ENCODE measurements around the gene IL1RAPL1.

DNA sequence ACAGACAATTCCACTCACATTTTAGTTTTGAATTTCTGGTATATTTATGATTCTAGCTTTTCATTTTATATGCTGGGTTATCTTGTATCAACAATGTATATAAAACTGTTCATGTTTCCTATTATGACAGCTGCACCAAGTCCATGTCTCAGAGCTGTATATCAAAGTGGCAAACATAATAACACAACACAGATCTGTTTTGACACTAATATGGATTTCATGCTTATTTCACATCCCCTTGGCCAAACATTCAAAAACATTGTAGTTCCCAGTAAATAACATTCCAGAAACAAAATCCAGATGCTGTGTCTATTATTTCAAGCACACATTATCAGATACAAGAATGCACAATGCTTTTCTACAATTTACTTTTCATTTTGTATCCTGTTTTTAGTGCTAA lies 1247.5 kb downstream of the IL1RAPL1 start:
- TF ChIP-seq, protein P1, sequence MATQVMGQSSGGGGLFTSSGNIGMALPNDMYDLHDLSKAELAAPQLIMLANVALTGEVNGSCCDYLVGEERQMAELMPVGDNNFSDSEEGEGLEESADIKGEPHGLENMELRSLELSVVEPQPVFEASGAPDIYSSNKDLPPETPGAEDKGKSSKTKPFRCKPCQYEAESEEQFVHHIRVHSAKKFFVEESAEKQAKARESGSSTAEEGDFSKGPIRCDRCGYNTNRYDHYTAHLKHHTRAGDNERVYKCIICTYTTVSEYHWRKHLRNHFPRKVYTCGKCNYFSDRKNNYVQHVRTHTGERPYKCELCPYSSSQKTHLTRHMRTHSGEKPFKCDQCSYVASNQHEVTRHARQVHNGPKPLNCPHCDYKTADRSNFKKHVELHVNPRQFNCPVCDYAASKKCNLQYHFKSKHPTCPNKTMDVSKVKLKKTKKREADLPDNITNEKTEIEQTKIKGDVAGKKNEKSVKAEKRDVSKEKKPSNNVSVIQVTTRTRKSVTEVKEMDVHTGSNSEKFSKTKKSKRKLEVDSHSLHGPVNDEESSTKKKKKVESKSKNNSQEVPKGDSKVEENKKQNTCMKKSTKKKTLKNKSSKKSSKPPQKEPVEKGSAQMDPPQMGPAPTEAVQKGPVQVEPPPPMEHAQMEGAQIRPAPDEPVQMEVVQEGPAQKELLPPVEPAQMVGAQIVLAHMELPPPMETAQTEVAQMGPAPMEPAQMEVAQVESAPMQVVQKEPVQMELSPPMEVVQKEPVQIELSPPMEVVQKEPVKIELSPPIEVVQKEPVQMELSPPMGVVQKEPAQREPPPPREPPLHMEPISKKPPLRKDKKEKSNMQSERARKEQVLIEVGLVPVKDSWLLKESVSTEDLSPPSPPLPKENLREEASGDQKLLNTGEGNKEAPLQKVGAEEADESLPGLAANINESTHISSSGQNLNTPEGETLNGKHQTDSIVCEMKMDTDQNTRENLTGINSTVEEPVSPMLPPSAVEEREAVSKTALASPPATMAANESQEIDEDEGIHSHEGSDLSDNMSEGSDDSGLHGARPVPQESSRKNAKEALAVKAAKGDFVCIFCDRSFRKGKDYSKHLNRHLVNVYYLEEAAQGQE (IDR thresholded peaks at IDR 0.05) = no peak
- TF ChIP-seq EP300 (IDR thresholded peaks at IDR 0.05) = no peak
- no peak for TF ChIP-seq CTCF (IDR thresholded peaks at IDR 0.05)
- TF ChIP-seq POLR2A (IDR thresholded peaks at IDR 0.05; ENCODE audit: low read length) = no peak
- TF ChIP-seq HMGXB4 (CRISPR knock-in tag; IDR thresholded peaks at IDR 0.05; ENCODE audit: borderline replicate concordance) = no peak
- TF ChIP-seq, protein P2, sequence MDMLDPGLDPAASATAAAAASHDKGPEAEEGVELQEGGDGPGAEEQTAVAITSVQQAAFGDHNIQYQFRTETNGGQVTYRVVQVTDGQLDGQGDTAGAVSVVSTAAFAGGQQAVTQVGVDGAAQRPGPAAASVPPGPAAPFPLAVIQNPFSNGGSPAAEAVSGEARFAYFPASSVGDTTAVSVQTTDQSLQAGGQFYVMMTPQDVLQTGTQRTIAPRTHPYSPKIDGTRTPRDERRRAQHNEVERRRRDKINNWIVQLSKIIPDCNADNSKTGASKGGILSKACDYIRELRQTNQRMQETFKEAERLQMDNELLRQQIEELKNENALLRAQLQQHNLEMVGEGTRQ (IDR thresholded peaks at IDR 0.05) = no peak
- no peak for TF ChIP-seq GATA3 (IDR thresholded peaks at IDR 0.05; ENCODE audit: borderline replicate concordance)
- TF ChIP-seq MAX (IDR thresholded peaks at IDR 0.05) = no peak
- no peak for TF ChIP-seq SMC3 (IDR thresholded peaks at IDR 0.05)
- TF ChIP-seq ZNF302 (CRISPR knock-in tag; IDR thresholded peaks at IDR 0.05) = no peak
- TF ChIP-seq, protein P3, sequence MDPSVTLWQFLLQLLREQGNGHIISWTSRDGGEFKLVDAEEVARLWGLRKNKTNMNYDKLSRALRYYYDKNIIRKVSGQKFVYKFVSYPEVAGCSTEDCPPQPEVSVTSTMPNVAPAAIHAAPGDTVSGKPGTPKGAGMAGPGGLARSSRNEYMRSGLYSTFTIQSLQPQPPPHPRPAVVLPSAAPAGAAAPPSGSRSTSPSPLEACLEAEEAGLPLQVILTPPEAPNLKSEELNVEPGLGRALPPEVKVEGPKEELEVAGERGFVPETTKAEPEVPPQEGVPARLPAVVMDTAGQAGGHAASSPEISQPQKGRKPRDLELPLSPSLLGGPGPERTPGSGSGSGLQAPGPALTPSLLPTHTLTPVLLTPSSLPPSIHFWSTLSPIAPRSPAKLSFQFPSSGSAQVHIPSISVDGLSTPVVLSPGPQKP (IDR thresholded peaks at IDR 0.05; ENCODE audit: low read depth, low read length) = no peak
- no peak for TF ChIP-seq BHLHE40 (IDR thresholded peaks at IDR 0.05; ENCODE audit: low read depth, low read length)
